Astrocyte (in vitro differentiated cells and primary cell): ENCODE data around the gene OR10G4.

Experiments used
- EZH2 ChIP-seq: IDR thresholded peaks from 2 replicates; pipeline ENCODE4 v1.6.1; 2012; ENCODE audit warnings: mild to moderate bottlenecking, low read length, inconsistent platforms; ENCODE audit not compliant: insufficient read depth
- TF ChIP-seq, protein P1 (sequence below): IDR thresholded peaks from 2 replicates; pipeline ENCODE4 v1.5.1; 2011; ENCODE audit warnings: low read depth, mild to moderate bottlenecking, inconsistent platforms, low read length, moderate library complexity; ENCODE audit not compliant: insufficient read depth

DNA sequence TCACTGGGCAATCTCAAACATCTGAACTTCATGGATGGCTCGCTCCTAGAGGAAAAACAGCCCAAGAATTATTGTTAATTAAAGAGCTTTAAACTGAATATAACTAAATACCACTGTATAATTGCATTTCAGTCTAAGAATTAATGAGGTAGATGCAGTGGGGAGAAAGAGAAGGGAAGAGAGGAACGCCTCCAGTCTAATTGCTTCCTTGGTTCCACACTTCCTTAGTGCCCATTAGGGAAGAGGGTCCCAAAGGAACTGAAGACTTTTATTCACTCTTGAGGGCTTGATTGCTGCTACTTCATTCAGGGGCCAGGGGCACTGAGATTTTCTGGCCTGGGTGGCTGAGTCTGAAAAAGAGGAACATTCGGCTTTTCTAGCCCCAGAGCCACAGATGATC, 40.2 kb downstream of the OR10G4 start:
- no peak for TF ChIP-seq EZH2
- TF ChIP-seq, protein P1, sequence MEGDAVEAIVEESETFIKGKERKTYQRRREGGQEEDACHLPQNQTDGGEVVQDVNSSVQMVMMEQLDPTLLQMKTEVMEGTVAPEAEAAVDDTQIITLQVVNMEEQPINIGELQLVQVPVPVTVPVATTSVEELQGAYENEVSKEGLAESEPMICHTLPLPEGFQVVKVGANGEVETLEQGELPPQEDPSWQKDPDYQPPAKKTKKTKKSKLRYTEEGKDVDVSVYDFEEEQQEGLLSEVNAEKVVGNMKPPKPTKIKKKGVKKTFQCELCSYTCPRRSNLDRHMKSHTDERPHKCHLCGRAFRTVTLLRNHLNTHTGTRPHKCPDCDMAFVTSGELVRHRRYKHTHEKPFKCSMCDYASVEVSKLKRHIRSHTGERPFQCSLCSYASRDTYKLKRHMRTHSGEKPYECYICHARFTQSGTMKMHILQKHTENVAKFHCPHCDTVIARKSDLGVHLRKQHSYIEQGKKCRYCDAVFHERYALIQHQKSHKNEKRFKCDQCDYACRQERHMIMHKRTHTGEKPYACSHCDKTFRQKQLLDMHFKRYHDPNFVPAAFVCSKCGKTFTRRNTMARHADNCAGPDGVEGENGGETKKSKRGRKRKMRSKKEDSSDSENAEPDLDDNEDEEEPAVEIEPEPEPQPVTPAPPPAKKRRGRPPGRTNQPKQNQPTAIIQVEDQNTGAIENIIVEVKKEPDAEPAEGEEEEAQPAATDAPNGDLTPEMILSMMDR: no peak
